Effector memory CD4-positive, alpha-beta T cell (primary cell): ENCODE measurements around the gene ARID1A.

Experiments
- DNase-seq, 3 donors: peaks; one replicate each; pipeline ENCODE4 v3.0.0-alpha.2; 2020
- H3K27ac ChIP-seq: 2 replicates; pipeline ENCODE4 v1.7.0; 2013; ENCODE audit warnings: mild to moderate bottlenecking, low read length, moderate library complexity; ENCODE audit not compliant: insufficient read depth, poor library complexity, severe bottlenecking
- H3K27me3 ChIP-seq: replicated peaks from 2 replicates; pipeline ENCODE4 v1.7.0; 2013; ENCODE audit warnings: mild to moderate bottlenecking, low read length; ENCODE audit not compliant: insufficient read depth, control insufficient read depth, poor library complexity, severe bottlenecking
- H3K36me3 ChIP-seq: 2 replicates; pipeline ENCODE4 v1.7.0; 2013; ENCODE audit warnings: mild to moderate bottlenecking, low read length, moderate library complexity; ENCODE audit not compliant: control insufficient read depth, insufficient read depth
- H3K4me1 ChIP-seq: 2 replicates; pipeline ENCODE4 v1.7.0; 2013; ENCODE audit warnings: low read length, mild to moderate bottlenecking; ENCODE audit not compliant: control insufficient read depth, insufficient read depth, poor library complexity, severe bottlenecking
- H3K4me3 ChIP-seq: 2 replicates; pipeline ENCODE4 v1.7.0; 2013; ENCODE audit warnings: low read length, low read depth, mild to moderate bottlenecking; ENCODE audit not compliant: insufficient read depth, poor library complexity, severe bottlenecking
- H3K9me3 ChIP-seq: 2 replicates; pipeline ENCODE4 v1.7.0; 2013; ENCODE audit warnings: mild to moderate bottlenecking, low read length, moderate library complexity; ENCODE audit not compliant: control insufficient read depth

ARID1A gene

DNA sequence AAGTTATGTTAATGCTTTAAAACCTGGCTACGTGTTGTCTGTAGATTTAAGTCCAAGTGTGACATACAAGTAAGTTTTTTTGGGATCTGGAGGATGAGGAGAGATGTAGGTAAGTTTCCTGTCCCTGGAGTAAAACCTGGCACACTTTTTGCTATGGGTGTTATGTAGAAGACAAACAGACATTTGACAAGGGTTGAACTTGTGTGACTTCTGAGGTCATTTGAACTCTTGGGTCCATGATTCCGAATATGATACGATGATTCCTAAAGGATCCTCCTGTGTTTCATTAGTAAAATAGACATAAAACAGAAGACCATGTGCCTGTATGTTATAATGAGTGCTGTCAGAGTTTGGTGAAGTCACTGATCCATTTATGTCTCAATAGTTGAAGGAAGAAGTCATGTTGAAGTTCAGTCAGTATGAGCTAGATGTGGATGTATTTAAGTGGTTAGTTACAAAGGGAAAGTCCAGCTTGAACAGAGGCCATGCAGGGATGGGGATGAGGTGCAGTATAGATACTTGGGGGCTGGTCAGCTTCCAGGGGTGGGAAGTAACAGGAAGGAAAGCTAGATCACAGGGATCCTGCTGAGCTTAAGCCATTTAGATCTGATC is 44.3 kb downstream of the ARID1A start:
- no peaks in the 10 kb centered on the region for H3K9me3 ChIP-seq
- no peak overlapping the region for H3K4me3 ChIP-seq
- peaks cover 52% of the 10 kb centered on the region for H3K4me1 ChIP-seq
- peak overlapping the region; percentile 56 for H3K27ac ChIP-seq
- no peaks in the 10 kb centered on the region for H3K27me3 ChIP-seq
- DNase-seq = no peak
- H3K36me3 ChIP-seq = peaks cover 34% of the 10 kb centered on the region

DNA sequence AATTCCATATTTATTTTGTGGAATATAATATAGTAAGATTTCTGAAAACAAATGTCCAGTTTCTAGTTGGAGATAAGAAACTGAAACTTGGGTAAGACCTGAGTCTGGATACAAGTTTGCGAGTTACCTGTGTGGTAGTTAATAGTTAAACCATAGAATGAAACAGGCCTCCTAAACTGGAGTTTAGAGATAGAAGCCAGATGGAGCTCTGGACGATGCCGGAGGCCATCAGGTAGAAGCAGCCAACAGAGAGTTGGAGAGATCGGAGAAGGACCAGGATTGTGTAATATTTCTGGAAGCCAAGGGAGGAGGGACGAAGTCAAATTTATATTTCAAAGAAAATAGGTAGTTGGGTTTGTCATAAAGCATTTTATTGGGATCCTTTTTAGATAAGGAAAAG is 45.1 kb downstream of the ARID1A start:
- no peak for DNase-seq
- Histone ChIP-seq H3K4me1 (peaks cover 58% of the 10 kb centered on the region), H3K27me3 (no peaks in the 10 kb centered on the region), H3K9me3 (no peaks in the 10 kb centered on the region), H3K27ac (peak overlapping the region; percentile 0), H3K4me3 (no peak overlapping the region), H3K36me3 (peaks cover 30% of the 10 kb centered on the region)

DNA sequence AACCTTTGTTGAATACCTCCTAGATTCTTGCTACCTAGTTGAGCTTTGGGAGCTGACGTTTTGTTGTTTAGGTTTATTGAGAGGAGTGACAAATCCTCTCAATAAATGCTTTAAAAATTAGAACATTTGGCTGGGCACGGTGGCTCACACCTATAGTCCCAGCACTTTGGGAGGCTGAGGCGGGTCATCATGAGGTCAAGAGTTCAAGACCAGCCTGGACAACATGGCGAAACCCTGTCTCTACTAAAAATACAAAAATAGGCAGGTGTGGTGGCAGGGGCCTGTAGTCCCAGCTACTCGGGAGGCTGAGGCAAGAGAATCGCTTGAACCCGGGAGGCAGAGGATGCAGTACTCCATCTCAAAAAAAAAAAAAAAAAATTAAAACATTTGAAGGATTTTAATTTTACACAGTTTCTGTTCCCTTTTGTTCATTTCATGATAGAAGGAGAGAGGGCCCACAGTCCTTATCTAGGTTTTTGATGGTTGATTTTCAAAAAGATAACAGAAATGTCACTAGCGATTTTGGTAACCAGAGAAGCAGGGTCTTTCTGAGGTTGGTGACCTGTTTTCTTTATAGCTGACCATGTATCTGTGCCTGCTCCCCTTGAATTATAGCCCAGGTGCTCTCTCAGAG is 47.7 kb downstream of the ARID1A start:
- H3K4me3 ChIP-seq = no peak overlapping the region
- no peaks in the 10 kb centered on the region for H3K27me3 ChIP-seq
- peaks cover 19% of the 10 kb centered on the region for H3K36me3 ChIP-seq
- no peaks in the 10 kb centered on the region for H3K9me3 ChIP-seq
- H3K27ac ChIP-seq = peak overlapping the region; percentile 63
- no peak for DNase-seq
- H3K4me1 ChIP-seq = peaks cover 65% of the 10 kb centered on the region

DNA sequence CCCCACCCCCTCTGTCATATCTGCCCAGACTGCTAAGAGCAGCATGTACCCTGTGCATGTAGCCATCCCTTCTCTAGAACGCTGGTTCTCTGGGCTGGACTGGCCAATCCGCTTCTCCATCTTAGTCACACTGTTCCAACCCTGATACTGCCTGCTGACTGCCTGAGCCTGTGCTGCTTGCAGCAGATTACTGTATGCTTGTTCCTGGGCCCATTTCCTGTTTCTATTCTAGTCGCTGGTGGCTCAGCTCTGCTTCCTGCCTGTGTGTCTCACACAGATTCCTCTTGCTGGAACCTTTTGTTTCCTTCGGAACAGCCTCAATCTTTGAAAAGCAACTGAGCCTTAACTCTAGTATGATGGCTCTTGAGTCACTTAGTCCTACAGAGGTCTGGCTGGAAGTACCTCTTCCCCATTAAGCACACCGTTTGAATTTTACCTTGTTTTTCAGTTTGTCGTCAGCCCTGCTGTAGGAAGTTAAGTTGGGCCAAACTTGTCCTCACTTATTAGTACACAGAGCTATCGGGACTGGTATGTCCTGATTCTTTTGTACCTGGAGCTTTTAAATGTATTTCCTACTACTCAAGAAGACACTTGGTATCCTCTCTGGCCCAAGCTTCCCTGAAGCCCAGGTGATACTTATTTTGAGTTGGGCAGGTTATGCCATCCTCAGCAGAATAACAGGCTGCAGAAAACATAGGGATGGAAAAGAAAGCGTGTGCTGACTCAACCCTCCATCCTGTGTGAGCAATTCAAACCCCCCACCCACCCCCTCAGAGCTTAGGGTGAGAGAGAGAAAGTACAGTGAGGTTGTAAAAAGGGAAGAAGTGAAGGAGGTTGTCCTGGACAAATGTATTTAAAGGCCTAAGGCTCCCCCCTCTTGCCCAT is 48.5 kb downstream of the ARID1A start:
- Histone ChIP-seq H3K4me3 (peak overlapping the region; percentile 29), H3K27me3 (no peaks in the 10 kb centered on the region), H3K36me3 (peaks cover 21% of the 10 kb centered on the region), H3K27ac (peak overlapping the region; percentile 63), H3K4me1 (peaks cover 59% of the 10 kb centered on the region), H3K9me3 (no peaks in the 10 kb centered on the region)
- peak; percentile 67 to 71 (median 70) for DNase-seq

DNA sequence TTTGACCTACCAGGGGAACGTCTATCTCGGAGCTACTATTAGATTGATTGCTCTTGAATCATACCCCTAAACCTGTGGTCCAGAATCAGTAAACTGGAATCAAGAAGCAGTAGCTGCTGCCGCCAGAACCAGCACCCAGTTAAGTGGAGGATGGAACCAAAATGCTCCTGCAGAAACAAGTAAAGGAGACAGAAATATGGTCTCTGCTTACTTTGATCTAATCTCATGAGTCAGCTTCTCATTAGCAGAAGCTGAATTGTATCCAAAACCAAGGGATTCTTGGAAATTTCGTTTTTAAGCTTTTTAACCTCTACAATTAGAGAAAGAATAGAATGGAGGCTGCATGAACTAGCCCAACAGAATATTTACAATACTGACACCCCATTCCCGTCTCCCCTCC is 49.4 kb downstream of the ARID1A start:
- peak overlapping the region; percentile 63 for H3K27ac ChIP-seq

DNA sequence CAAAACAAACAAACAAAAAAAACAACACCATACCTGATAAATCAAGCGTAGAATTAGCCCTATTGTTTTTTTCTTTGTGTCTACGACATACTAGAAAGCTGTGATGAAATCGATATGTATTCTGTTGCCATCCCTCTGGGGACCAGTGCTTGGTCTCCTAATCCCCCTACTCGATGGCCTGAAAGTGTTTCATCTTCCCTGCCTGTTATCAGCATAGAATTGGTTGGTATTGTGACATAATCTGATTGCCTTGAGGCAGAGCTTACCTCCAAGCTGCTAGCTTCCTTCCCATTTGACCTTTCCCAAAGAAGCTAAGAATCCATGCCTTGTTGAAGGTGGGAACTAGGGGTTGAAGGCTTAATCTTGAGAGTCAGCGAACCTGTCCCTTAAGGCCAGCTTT is 51.2 kb downstream of the ARID1A start:
- Histone ChIP-seq H3K4me1 (peaks cover 52% of the 10 kb centered on the region), H3K4me3 (no peak overlapping the region), H3K27me3 (no peaks in the 10 kb centered on the region), H3K27ac (no peak overlapping the region), H3K36me3 (peaks cover 27% of the 10 kb centered on the region), H3K9me3 (no peaks in the 10 kb centered on the region)
- no peak for DNase-seq

More for the DNA sequence above, 49.4 kb downstream of the ARID1A start:
- Histone ChIP-seq H3K4me3 (no peak overlapping the region), H3K36me3 (peaks cover 29% of the 10 kb centered on the region), H3K27me3 (no peaks in the 10 kb centered on the region), H3K4me1 (peaks cover 54% of the 10 kb centered on the region), H3K9me3 (no peaks in the 10 kb centered on the region)
- DNase-seq = no peak

DNA sequence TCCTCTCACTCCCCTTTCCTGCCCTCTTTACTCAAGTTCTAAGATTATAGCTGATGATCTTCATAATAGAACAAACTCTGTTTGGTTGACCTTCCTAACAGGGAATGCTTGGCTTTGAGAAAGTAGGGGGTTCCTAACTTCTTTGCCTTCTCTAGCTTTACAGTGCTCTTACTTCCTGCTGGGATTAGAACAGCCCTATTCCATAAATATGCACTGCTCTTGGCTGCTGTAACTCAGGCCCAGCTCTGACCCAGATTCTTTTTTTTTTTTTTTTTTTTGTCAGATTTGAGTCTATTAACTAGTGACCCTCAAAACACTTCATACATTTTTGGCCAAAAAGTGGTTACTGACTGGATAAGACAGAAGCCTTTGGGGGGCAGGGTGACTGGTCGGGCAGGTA is 52.5 kb downstream of the ARID1A start:
- H3K27ac ChIP-seq = no peak overlapping the region
- H3K4me1 ChIP-seq = peaks cover 42% of the 10 kb centered on the region
- peaks cover 36% of the 10 kb centered on the region for H3K36me3 ChIP-seq
- no peak for DNase-seq
- no peaks in the 10 kb centered on the region for H3K9me3 ChIP-seq
- H3K27me3 ChIP-seq = no peaks in the 10 kb centered on the region
- no peak overlapping the region for H3K4me3 ChIP-seq

DNA sequence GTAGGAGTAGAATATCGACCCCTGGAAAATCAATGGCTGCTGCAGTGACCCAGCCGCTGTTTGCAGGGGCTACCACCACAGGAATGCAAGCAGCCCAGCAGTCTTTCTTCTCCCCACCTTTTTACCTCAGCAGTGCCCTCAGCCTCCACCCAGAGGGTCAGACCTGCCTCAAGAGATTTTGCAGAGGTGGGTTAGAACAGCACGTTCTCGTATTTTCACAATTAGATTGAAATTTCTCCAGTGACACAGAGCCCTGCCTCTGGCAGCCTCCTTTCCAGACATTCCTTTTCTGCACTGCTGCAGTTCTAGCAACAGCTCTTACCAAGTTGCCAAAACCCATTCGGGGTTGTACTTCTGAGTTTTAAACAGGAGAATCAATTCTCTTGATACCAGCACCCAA is 53.6 kb downstream of the ARID1A start:
- DNase-seq = no peak
- Histone ChIP-seq H3K27me3 (no peaks in the 10 kb centered on the region), H3K36me3 (peaks cover 40% of the 10 kb centered on the region), H3K9me3 (no peaks in the 10 kb centered on the region), H3K4me1 (peaks cover 31% of the 10 kb centered on the region), H3K4me3 (no peak overlapping the region), H3K27ac (no peak overlapping the region)

DNA sequence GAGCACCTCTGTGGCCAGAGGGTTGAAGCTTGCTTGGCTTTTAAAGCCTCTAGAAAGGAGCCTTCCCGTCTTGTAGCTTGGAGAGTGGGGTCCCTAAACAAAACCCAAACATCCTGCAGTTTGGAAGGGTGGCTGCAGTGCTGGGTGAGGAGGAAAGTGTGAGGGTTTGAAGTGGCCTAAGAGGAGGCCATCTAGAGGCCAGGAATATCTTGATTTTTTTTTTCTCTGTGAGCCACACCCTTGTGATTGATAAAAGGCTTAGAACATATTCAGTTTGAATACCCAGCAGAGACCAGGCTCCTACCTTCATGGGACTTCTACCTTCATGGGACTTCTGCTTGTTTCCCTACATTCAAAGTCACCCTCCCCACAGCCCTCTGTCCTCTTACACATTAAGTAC is 54.6 kb downstream of the ARID1A start:
- Histone ChIP-seq H3K27ac (no peak overlapping the region), H3K27me3 (no peaks in the 10 kb centered on the region), H3K9me3 (no peaks in the 10 kb centered on the region), H3K4me1 (peaks cover 22% of the 10 kb centered on the region), H3K36me3 (peaks cover 45% of the 10 kb centered on the region), H3K4me3 (no peak overlapping the region)
- DNase-seq = no peak

DNA sequence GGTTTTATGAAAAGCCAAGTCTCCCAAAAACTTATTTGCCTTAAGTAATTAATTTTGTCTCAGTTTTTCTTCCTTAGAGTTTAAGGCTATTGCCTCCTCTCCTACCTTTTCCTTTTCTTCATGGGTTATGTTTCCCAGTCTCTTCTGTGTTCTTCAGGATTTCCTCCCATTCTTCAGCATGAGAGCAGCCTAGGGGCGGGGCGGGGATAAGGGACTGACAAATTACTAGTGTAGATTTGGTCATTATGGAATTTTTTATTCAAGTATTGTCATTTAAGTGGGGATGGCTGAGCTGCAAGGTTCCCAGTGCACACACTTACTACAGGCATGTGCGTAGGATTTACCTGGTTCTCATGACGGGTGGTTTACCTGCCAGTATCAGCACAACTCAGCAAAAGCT is 56.7 kb downstream of the ARID1A start:
- Histone ChIP-seq H3K27ac (no peak overlapping the region), H3K9me3 (no peaks in the 10 kb centered on the region), H3K4me1 (peaks cover 12% of the 10 kb centered on the region), H3K27me3 (no peaks in the 10 kb centered on the region), H3K36me3 (peaks cover 40% of the 10 kb centered on the region), H3K4me3 (no peak overlapping the region)
- DNase-seq = no peak
